GM19351 (cell line): ENCODE results near the gene SFXN5.

Experiments
- ATAC-seq: cut with Tn5 transposase; IDR thresholded peaks from one replicate; pipeline ENCODE4 v1.9.1; 2021; ENCODE audit warnings: mild to moderate bottlenecking, moderate library complexity; ENCODE audit not compliant: unreplicated experiment

Gene SFXN5

DNA sequence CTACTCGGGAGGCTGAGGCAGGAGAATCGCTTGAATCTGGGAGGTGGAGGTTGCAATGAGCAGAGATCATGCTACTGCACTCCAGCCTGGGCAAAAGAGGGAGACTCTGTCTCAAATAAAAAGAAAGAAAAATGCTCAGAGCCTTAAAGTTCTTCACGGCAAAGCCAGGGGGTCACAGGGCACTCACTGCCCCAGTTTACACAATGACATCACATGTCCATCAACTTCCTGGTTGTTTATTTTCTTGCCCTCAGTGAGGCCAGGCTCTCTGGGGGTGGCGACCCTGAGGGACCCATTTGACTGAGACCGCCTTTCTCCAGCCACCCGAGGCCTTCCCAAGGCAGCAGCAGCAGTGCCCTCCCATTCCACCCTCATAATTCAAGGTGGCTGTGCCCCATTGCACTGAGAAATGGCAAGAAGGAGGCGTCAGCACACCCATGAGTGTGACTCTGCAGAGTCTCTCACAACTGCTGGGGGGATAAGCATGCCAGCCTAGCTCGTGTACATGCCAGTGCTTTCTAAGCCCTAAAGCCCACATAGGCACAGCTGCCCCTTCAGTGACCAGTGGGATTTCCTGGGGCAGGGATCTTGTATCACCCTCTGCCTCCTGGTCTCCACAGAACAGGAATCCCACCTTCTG, 50.0 kb downstream of the SFXN5 start:
- ATAC-seq, result no peak

DNA sequence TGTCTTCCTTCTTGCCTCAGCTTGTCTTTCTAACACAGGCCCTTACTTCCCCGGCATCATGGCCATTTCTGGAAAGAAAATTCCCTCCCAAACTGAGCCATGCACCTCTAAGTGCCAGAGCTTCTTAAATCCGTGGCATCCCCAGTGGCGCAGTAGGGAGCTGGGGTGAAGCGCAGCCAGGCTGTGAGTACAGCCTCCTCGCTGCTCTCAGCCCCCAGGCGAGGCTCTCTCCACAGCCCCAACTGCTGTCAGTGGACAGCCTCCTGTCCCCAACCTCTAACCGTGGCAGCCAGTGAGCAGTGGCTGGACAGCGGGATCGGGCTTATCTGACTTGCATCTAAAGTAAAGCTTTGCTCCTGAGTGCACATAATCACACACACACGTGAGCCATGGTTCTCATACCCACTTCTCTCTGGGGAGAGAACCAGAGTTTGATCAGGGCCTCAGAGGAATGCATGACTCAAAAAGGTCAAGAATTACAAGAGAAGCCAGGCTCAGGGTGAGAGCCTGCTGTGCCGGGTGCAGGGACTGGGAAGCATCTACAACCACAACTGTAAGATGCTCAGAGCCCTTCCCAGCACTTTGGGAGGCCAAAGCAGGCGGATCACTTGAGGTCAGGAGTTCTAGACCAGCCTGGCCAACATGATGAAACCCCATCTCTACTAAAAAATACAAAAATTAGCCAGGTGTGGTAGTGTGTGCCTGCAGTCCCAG, 50.7 kb downstream of the SFXN5 start:
- no peak for ATAC-seq

DNA sequence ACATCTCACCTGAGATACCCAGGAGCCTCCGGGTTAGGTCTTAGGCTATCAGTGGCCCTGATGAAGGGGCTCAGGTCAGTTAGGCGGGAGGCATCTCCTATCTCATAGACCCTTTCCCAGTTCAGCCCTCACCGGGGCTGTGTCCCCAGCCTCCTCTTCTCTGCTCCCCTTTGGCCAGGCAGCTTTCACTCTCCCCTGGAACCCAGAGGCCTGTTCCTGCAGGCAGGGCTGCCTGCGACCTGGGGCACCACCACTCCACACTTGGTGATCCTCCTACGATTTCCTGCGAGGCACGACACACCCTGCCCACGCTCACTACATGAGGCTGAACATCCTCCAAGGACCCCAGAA, 51.2 kb downstream of the SFXN5 start:
- no peak for ATAC-seq

DNA sequence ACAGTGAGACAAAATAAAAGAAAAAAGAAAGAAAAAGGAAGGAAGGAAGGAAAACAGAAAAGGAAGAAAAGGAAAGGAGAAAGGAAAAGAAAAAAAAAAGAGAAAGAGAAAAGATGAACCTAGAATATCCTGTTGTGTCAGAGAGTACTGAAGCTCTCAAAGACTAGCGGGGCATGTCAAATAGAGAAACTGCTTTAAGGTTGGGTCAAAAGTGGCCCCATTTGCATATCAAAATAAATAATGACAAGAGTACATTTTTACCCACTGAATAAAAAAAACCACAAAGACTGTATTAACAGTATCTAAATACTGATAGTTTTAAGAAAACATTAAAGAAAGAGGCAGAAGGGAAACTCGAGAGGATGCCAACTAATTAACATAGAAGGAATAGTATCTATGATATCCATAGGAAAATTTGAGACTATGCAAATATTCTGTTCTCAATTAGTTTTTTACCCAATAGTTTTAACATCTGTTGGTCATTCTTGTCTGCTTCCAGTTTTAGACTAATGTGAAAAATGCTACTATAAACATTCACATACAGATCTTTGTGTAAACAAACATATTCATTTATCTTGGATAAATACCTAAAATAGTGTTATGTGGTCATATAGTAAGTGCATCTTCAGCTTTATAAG, 53.2 kb downstream of the SFXN5 start:
- ATAC-seq, result no peak

DNA sequence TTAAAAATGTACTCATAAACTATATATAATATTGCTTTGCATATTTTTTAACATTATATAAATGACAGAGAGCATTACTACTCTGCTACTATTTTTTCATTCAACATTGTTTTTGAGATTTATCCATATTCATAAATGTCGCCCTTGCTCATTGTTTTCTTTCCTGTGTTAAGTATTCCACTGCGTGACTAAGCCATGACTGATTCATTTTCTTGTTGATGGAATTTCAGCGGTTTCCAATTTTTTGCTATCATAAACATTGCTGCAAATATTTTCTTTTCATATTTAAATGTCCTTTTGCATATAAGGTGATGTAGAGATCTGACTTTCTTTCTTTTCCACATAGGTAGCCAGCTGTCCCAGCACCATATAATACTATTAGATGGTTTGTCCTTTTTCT, 57.6 kb downstream of the SFXN5 start:
- ATAC-seq, result no peak

DNA sequence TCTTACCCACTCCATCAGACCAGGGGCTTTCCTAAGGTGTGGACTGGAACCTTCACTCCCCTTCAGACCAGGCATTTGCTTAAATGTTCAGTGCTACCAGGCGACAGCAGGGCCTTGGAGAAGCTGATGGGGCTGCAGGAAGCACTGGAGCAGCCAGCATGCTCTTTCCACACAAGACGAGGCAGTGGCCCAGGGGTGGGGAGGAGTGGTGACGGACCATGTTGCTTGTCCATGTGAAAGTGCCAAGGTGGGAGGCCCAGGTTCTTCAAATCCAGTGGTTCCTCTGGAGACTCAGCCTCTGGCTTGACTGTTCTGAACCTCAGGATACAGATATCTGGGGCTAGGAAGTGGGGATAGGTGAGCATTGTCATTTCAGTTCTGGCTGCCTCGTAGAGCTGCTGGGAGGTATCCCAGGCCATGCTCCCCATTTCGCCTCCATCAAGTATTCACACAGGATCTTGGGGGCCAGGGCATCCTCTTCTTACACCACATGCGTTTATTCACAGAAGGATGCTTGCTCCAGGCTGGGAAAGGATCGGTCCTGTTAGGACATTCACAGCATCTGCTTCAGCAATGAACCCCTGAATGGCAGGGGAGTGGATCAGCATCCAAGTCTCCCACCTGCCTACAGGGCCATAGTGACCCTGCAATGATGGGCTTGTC, 62.2 kb downstream of the SFXN5 start:
- ATAC-seq, result no peak

DNA sequence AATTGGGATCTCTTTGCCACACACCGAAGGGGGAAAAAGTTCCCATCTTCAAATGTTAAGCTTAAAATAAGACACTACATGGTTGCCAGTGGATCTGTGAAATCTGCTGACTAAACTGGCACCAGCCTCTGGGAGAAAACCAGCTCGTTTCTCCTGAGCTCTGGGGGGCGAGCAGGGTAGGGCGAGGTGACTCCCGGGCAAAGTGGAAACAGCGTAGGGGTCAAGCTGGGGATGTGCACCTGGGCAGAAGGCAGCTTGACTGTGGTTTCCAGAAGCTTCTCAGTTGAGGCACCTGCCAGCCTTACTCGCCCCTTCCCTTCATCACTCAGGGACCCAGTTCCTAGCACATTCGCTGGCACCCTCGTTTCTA, 62.8 kb downstream of the SFXN5 start:
- no peak for ATAC-seq

DNA sequence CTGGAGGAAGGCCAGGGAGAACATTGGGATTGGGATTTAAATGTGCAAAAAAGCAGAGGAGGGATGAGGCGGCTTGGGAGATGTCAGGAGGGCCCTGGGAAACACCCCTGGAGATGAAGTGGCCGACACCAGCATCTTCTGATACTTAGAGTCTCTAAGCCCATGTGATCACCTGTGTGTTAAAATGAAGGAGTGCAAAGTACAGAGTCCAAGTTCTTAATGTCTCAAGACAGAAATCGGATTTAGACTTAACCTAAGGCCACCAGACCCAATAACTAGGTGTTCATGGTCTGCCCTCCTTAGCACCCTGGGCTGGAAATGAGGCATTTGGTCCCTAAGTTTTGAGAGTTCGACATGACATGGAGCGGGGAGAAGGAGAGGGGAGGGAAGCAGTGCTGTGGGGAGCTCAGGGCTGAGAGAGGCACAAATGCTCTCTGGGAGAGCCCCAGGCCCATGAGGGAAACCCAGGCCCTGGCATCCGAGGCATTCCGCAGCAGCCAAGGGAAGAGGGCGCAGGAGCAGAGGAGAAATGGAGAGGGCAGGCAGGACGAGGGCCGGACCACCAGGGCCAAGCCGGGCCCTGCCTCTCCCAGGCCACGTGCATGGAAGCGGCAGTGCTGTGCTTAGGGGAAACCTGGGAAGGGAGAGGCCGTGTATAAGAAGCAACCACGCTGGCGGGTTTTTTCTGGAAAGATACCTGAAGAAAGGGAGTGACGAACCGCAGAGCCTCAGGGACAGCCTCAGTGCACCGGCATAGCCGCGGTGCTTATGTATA, 63.3 kb downstream of the SFXN5 start:
- ATAC-seq, result no peak

DNA sequence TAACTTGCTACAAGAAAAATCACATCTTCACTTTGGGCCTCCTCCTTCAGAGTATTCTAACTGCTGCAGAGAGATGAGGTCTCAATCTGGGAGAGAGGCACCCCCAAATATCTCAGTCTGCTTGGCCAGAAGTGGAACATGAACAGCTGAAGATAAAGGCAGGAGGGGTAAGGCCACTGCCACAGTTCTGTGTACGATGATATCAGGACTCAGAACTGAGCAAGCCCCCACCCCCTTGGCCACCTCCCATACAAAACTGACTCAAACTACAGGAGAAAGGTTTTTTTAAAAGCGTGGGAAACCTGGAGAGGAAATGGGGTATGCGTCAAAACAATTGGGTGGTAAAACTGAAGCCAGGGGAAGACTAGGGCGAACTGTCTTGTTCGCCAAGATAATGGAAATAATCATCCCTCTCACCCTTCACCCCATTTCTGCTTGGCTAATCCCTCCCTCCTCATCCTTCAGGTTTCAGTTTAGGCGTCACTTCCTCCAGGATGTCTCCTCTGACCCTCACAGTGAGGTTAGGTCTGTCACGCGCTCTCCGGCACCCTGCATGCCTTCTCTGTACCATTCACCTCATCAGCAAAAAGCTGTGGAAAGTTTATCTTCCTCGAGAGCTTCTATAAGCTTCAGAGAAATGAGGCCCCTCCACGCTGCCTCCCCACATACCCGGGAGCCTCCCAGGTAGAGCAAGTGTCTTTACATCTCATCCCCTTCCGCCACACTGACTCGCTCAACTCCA, 64.4 kb downstream of the SFXN5 start:
- ATAC-seq, result no peak

DNA sequence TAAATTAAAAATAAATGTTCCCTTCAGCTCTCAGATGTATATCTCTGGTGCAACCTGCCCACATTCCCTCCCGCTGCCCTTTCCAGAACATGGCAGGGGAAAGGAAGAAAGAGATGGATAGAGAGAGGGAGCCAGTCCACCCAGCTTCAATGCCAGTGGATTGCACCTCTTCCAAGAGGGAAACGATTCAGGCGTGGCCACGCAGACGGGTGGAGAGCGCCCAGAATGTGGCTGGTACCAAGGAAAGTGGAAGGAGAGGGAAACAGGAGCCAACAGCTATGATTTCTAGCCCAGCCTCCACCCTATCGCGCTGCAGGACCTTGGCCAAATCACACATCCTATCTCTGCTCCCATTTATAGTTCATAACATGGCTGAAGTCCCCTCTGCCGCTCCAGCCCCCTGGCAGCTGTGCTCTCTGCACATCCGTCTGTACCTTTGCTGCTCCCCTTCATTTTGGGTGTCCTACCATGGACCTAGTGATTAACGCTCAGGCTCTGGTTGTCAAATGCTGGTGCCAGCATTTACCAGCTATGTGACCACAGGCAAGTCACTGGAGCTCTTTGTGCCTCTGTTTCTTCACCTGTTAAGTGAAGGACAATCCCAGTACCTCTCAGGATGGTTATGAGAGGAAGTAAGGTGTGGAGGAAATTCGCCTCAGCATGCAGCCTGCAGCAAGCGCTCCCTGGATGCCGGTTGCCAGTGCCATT, 66.5 kb downstream of the SFXN5 start:
- no peak for ATAC-seq

DNA sequence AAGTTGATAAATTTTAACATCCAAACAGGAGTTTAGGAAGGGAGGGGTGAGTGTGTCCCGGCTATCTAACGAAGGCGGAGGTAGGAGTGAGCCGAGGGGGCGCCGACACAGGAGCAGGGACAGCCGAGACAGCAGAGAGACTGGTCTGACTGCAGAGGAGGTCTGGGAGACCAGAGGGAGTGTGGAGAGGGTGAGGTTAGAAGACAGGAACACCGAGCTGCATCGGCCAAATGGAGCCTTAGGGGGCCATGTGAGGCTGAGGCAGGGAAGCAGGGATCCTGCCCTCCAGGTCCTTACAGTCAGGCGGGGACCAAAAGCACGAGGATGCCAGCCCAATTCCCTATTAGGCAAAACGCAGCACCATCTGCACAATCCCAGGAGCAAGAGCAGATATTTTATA, 67.0 kb downstream of the SFXN5 start:
- no peak for ATAC-seq

DNA sequence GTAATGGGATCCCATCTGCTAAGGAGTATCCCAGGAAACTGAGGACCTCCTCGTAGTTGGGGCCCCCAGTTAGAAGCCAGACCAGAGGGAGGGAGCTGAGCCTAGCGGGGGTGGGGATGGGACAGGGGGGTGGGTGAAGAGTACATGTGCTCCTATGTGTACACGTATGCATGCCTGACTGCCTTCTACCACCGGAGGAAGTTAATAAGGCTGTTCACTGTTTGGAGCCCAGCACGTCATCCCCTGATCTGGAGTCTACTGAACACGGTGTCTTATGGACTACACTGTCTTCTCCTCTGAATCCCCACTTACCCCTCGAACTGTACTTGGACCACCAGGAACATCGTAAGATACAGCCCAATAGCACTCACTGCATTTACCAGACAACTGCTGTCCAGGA, 68.5 kb downstream of the SFXN5 start:
- no peak for ATAC-seq

DNA sequence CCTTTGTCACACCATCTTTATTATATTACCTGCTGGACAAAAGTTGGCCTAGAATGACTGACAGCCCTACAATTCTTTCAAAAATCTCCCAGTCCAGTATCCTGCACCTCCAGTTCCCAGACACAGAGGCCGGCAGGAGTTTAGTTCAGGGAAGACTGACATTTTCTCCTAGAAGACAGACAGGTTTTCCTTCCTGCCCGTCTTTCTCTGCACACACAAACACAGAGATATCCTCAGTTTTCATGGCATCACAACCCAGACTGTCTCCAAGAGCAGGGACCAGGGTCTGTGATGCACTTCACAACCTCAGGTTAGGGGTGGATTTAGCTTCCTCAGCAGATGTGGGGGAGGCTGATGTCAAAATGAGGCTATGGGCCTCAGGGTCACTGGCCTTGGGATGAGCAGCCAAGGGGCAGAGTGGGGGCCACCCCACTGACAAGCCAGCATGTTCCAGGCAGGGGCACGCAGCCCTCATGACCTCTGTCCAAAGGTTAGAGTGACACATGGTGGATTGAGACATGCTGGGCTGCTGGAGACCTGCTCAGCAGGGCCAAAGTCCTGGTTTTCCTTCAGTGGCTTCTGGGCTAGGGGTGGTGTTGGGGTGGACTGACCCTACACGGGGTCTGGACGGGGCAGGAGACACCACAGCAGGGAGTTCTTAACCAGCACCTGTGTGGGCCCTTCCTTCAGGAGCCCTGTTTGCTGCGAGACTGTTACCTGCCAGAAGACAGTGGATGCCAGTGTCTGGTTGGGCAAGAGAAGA, 70.5 kb downstream of the SFXN5 start:
- ATAC-seq, result no peak

DNA sequence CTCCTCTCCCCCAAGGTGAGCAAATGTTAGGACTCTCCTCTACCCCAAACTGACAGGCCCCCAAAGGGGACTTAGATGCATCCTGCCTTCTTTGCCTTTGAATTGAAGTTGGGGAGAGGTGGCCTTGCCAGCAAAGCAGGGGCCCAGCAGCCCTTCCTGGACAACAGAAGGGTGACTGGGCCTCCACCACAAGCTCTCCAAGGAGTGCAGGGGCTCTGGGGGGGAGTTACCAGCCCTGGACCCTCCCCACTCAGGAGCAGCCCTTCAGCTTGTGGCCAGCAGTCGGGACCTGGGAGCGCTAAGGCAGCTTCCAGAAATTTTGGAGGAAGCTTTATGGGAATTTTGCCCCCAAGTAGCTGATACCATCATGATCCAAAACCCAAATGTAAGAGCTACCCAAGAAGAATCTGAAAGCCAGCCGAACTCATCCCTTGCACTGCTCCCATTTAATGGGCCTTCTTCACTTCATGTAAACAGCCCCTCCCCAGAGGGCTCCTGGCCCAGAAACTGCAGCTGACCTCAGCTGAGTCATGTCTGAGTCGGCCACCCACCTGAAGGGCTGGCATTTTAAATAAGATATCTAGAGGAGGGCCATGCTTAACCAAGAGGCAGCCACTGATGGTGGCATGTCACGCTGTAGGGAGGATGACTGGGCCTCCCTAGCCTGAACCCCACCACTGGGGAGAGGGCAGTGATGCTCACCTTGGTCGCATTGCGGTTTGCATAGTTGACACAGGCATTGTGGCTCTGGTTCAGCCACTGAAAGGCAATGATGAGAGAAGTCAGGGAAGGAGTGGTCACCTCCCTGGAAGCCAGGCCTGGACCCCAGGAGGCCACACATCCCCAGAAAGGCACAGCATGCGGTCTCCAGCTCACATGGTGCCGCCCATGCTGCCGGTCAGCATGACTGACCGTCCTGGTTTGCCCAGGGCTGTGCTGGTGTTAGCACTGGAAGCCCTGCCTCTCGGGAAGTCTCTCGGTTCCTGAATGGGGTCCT, 71.5 kb downstream of the SFXN5 start:
- ATAC-seq, result no peak

DNA sequence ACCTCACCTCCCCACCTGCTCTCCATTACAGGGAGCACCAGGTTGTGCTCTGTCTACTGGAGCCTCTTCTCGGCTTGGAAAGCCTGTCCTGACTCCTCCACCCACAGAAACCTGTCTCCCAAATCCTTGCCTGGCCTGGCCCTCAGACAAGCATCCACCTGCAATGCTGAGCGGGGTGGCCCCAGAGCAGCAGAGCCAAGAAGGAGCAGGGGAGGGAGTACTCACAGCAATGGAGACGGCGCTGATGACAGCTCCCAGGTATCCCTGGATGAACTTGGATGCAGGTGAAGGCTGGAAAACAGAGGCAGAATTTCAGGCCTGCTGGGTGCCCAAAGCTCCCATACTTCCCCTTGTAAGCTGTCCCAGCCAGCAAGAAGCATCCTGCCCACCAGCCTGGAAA, 72.8 kb downstream of the SFXN5 start:
- no peak for ATAC-seq

DNA sequence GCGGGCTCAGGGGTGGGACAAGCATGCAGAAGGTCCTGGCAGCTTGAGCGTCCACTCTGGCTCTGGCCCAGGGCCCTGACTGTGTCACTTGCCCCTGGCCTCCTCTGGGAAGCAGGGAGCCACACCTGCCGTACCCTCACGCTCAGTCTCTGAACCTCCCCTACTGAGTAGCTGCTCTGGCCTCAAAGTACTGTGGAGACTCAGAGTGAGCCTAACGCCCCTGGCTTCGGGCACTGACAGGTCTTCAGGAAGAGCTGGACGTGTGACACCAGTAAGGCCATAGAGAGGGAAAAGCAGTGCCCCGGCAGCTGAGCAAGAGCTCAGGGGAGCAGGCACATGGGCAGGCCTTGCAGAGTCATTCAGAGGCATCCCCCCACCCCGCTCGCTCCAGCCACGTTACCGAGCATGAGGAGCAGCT, 73.3 kb downstream of the SFXN5 start:
- ATAC-seq, result no peak

DNA sequence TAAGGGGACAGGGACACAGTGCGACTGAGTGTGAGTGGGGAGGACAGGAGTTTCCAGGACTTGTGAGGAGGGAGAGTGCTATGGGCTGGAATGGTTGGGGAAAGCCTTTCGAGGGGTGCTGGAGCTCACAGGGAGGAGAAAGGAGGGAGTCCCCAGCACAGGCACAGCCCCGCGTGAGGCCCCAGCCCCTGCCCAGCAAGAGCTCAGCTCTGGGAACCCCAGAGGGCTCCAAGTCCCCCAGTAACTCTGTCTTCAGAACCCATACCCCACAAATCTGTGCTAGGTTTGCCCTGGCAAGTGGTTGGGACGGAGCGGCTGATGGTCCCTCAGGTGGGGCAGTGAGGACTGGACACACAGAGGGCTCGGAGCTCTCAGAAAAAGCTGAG, 75.4 kb downstream of the SFXN5 start:
- no peak for ATAC-seq
